ENCODE measurements around the gene MPG. TPM values are rescaled to one million over a fixed set of nuclear protein-coding genes. Genes with fewer than 3 reads are reported as not detected.
"Not testable (repeated sequence)": the region's sequence is repeated elsewhere in the genome, so short reads cannot be mapped to it uniquely, and the experiment has no call there.

The MPG gene
- total RNA-seq, 4 donors from 2014 or later, result 49.1 to 107 (median 87.2) TPM

GRCh38 chr16:36336-36984, 41.6 kb upstream of the MPG start:
- ATAC-seq (ENCODE audit: low FRiP score) (no peak), DNase-seq (ENCODE audit: low spot score) (no peak)
- no peak for TF ChIP-seq CTCF (IDR thresholded peaks at IDR 0.05)

- no peak for TF ChIP-seq CTCF (IDR thresholded peaks at IDR 0.05)
- DNase-seq (ENCODE audit: low spot score), result no peak
- no peak for ATAC-seq (ENCODE audit: low FRiP score)
These were observed 40.5 kb upstream of the MPG start for GRCh38 chr16:37511-37910.

- not testable (repeated sequence) for DNase-seq (ENCODE audit: low spot score); ATAC-seq (ENCODE audit: low FRiP score)
These were observed 39.8 kb upstream of the MPG start for GRCh38 chr16:38206-38605.

- TF ChIP-seq CTCF (IDR thresholded peaks at IDR 0.05), result no peak
- ATAC-seq (ENCODE audit: low FRiP score), result no peak
- DNase-seq (ENCODE audit: low spot score), result no peak
These were observed 38.8 kb upstream of the MPG start for GRCh38 chr16:38941-39892.

- no peak for DNase-seq (ENCODE audit: low spot score)
- no peak for TF ChIP-seq CTCF (IDR thresholded peaks at IDR 0.05)
These were observed 36.5 kb upstream of the MPG start for GRCh38 chr16:41439-42068.

GRCh38 chr16:42069-42457, 36.0 kb upstream of the MPG start:
- DNase-seq (ENCODE audit: low spot score), result no peak
- no peak for ATAC-seq (ENCODE audit: low FRiP score)
- TF ChIP-seq CTCF (IDR thresholded peaks at IDR 0.05), result no peak

More at GRCh38 chr16:41439-42068, 36.5 kb upstream of the MPG start:
- no peak for ATAC-seq (ENCODE audit: low FRiP score)

GRCh38 chr16:42691-43090, 35.3 kb upstream of the MPG start:
- DNase-seq (ENCODE audit: low spot score), result no peak
- TF ChIP-seq CTCF (IDR thresholded peaks at IDR 0.05), result no peak
- ATAC-seq (ENCODE audit: low FRiP score), result no peak
